MG63 (cell line): ENCODE measurements around the gene SAMD15. TPM values are rescaled to one million over a fixed set of nuclear protein-coding genes. Genes with fewer than 3 reads are reported as not detected.
"Not testable (repeated sequence)": the region's sequence is repeated elsewhere in the genome, so short reads cannot be mapped to it uniquely, and the experiment has no call there.

Experiments
- DNase-seq: peaks from one replicate; pipeline ENCODE4 v3.0.0-alpha.2; 2020
- H3K27me3 ChIP-seq: fragments of 250-450 bp; sonication (Bioruptor Pico); 2 replicates; pipeline ENCODE4 v1.5.1; 2020; ENCODE audit warnings: mild to moderate bottlenecking, moderate library complexity
- H3K36me3 ChIP-seq: fragments of 250-450 bp; sonication (Bioruptor Pico); 2 replicates; pipeline ENCODE4 v1.5.1; 2020; ENCODE audit warnings: mild to moderate bottlenecking, moderate library complexity
- H3K4me3 ChIP-seq: fragments of 250-450 bp; sonication (Bioruptor Pico); 2 replicates; pipeline ENCODE4 v1.5.1; 2020; ENCODE audit warnings: mild to moderate bottlenecking, moderate library complexity
- H3K9me3 ChIP-seq: fragments of 250-450 bp; sonication (Bioruptor Pico); 2 replicates; pipeline ENCODE4 v1.5.1; 2020; ENCODE audit warnings: mild to moderate bottlenecking, moderate library complexity
- total RNA-seq: library from RNA; depleted of rRNA; stranded (reverse); fragments of >200 nt; shearing (Covaris generic); gene quantifications from 2 replicates; pipeline ENCODE4 v1.2.3, GENCODE V29; 2014; ENCODE audit warnings: low replicate concordance

Gene SAMD15
- total RNA-seq, 1 experiment from 2014 or later = 0.30 TPM

- Histone ChIP-seq H3K9me3 (no peaks in the 10 kb centered on the region), H3K27me3 (no peaks in the 10 kb centered on the region), H3K36me3 (no peaks in the 10 kb centered on the region), H3K4me3 (no peak overlapping the region)
- DNase-seq = no peak
Measured at GRCh38 chr14:77364146-77364545, 13.0 kb upstream of the SAMD15 start.

GRCh38 chr14:77369285-77369684 is 7.9 kb upstream of the SAMD15 start:
- no peak overlapping the region for H3K4me3 ChIP-seq

GRCh38 chr14:77372304-77372841 is 4.8 kb upstream of the SAMD15 start:
- Histone ChIP-seq H3K27me3 (no peaks in the 10 kb centered on the region), H3K4me3 (no peak overlapping the region), H3K36me3 (no peaks in the 10 kb centered on the region), H3K9me3 (no peaks in the 10 kb centered on the region)
- DNase-seq = no peak

More at GRCh38 chr14:77369285-77369684, 7.9 kb upstream of the SAMD15 start:
- no peaks in the 10 kb centered on the region for H3K27me3 ChIP-seq
- no peaks in the 10 kb centered on the region for H3K9me3 ChIP-seq
- no peaks in the 10 kb centered on the region for H3K36me3 ChIP-seq
- DNase-seq = no peak

- no peaks in the 10 kb centered on the region for H3K27me3 ChIP-seq
- no peak for DNase-seq
- no peak overlapping the region; the same call in 1 of the 2 replicates for H3K4me3 ChIP-seq
Measured at GRCh38 chr14:77375164-77375950, 1.8 kb upstream of the SAMD15 start.

GRCh38 chr14:77375973-77376770 is 1.0 kb upstream of the SAMD15 start:
- H3K27me3 ChIP-seq = no peaks in the 10 kb centered on the region
- H3K36me3 ChIP-seq = no peaks in the 10 kb centered on the region
- no peaks in the 10 kb centered on the region for H3K9me3 ChIP-seq
- H3K4me3 ChIP-seq = peak overlapping the region; percentile 86
- DNase-seq = peak; percentile 0

More at GRCh38 chr14:77375164-77375950, 1.8 kb upstream of the SAMD15 start:
- H3K36me3 ChIP-seq = no peaks in the 10 kb centered on the region
- H3K9me3 ChIP-seq = no peaks in the 10 kb centered on the region

- no peaks in the 10 kb centered on the region for H3K36me3 ChIP-seq
- H3K27me3 ChIP-seq = no peaks in the 10 kb centered on the region
- peak overlapping the region; percentile 86 for H3K4me3 ChIP-seq
- DNase-seq = no peak
- no peaks in the 10 kb centered on the region for H3K9me3 ChIP-seq
Measured at GRCh38 chr14:77377502-77377844, 294 bp downstream of the SAMD15 start.

- no peaks in the 10 kb centered on the region for H3K27me3 ChIP-seq
- DNase-seq = no peak
Measured at GRCh38 chr14:77378701-77379100, 1.5 kb downstream of the SAMD15 start.

GRCh38 chr14:77390188-77390587 is 13.0 kb downstream of the SAMD15 start:
- Histone ChIP-seq H3K4me3 (no peak overlapping the region), H3K36me3 (no peaks in the 10 kb centered on the region), H3K9me3 (no peaks in the 10 kb centered on the region), H3K27me3 (no peaks in the 10 kb centered on the region)
- no peak for DNase-seq

More at GRCh38 chr14:77378701-77379100, 1.5 kb downstream of the SAMD15 start:
- H3K4me3 ChIP-seq = no peak overlapping the region
- H3K9me3 ChIP-seq = no peaks in the 10 kb centered on the region
- no peaks in the 10 kb centered on the region for H3K36me3 ChIP-seq

- H3K4me3 ChIP-seq = no peak overlapping the region
- H3K9me3 ChIP-seq = no peaks in the 10 kb centered on the region
- no peaks in the 10 kb centered on the region for H3K27me3 ChIP-seq
- H3K36me3 ChIP-seq = no peaks in the 10 kb centered on the region
- no peak for DNase-seq
Measured at GRCh38 chr14:77400216-77400615, 23.0 kb downstream of the SAMD15 start.

GRCh38 chr14:77403768-77404167 is 26.6 kb downstream of the SAMD15 start:
- no peak for DNase-seq
- no peaks in the 10 kb centered on the region for H3K9me3 ChIP-seq
- no peaks in the 10 kb centered on the region for H3K27me3 ChIP-seq
- H3K36me3 ChIP-seq = no peaks in the 10 kb centered on the region
- H3K4me3 ChIP-seq = no peak overlapping the region

GRCh38 chr14:77406086-77406485 is 28.9 kb downstream of the SAMD15 start:
- Histone ChIP-seq H3K27me3 (no peaks in the 10 kb centered on the region), H3K36me3 (no peaks in the 10 kb centered on the region), H3K9me3 (no peaks in the 10 kb centered on the region), H3K4me3 (no peak overlapping the region)
- DNase-seq = no peak

- no peaks in the 10 kb centered on the region for H3K36me3 ChIP-seq
- H3K4me3 ChIP-seq = no peak overlapping the region
- H3K27me3 ChIP-seq = no peaks in the 10 kb centered on the region
- DNase-seq = no peak
- H3K9me3 ChIP-seq = no peaks in the 10 kb centered on the region
Measured at GRCh38 chr14:77406718-77407117, 29.5 kb downstream of the SAMD15 start.

GRCh38 chr14:77407158-77407557 is 30.0 kb downstream of the SAMD15 start:
- DNase-seq = no peak
- H3K27me3 ChIP-seq = no peaks in the 10 kb centered on the region
- H3K9me3 ChIP-seq = no peaks in the 10 kb centered on the region
- H3K36me3 ChIP-seq = no peaks in the 10 kb centered on the region
- H3K4me3 ChIP-seq = no peak overlapping the region

- Histone ChIP-seq H3K4me3 (no peak overlapping the region), H3K9me3 (no peaks in the 10 kb centered on the region), H3K36me3 (no peaks in the 10 kb centered on the region), H3K27me3 (no peaks in the 10 kb centered on the region)
- no peak for DNase-seq
Measured at GRCh38 chr14:77409131-77409533, 32.0 kb downstream of the SAMD15 start.

- not testable (repeated sequence) for DNase-seq, H3K27me3 ChIP-seq, H3K9me3 ChIP-seq, H3K4me3 ChIP-seq, H3K36me3 ChIP-seq
Measured at GRCh38 chr14:77415403-77416030, 38.3 kb downstream of the SAMD15 start.

GRCh38 chr14:77416098-77416497 is 38.9 kb downstream of the SAMD15 start:
- not testable (repeated sequence) for H3K4me3 ChIP-seq, H3K9me3 ChIP-seq, H3K36me3 ChIP-seq, DNase-seq, H3K27me3 ChIP-seq

GRCh38 chr14:77416836-77417235 is 39.7 kb downstream of the SAMD15 start:
- no peak overlapping the region for H3K4me3 ChIP-seq
- H3K9me3 ChIP-seq = no peaks in the 10 kb centered on the region
- no peak for DNase-seq
- no peaks in the 10 kb centered on the region for H3K27me3 ChIP-seq
- H3K36me3 ChIP-seq = no peaks in the 10 kb centered on the region
